Liver (tissue), 9 donors: ENCODE results near the gene TMEM43. TPM values are rescaled to one million over a fixed set of nuclear protein-coding genes. Genes with fewer than 3 reads are reported as not detected.
A peak's percentile ranks its signal among the peaks of the same experiment; 100 is the strongest.

Source experiments
- DNase-seq: peaks from one replicate; pipeline ENCODE4 v3.0.0-alpha.2; 2017; ENCODE audit warnings: low spot score
- H3K27ac ChIP-seq, 2 donors: one replicate each; pipeline ENCODE4 v1.7.0; 2013; ENCODE audit warnings: inconsistent platforms in 2 of 2, low read length in 2 of 2, control low read depth in 1 of 2, low read depth in 1 of 2, mild to moderate bottlenecking in 1 of 2
- H3K27me3 ChIP-seq, 4 donors: one replicate each; pipeline versions ENCODE4 v1.6.1 to v1.7.0; 2013; ENCODE audit warnings: low read length in 3 of 4, inconsistent platforms in 1 of 4, mild to moderate bottlenecking in 1 of 4, moderate library complexity in 1 of 4; ENCODE audit not compliant: control insufficient read depth in 4 of 4, insufficient read depth in 4 of 4
- H3K36me3 ChIP-seq, 4 donors: one replicate each; pipeline versions ENCODE4 v1.6.1 to v1.7.0; 2013; ENCODE audit warnings: low read length in 3 of 4, mild to moderate bottlenecking in 3 of 4, low read depth in 1 of 4, moderate library complexity in 1 of 4; ENCODE audit not compliant: control insufficient read depth in 4 of 4, insufficient read depth in 3 of 4
- H3K4me1 ChIP-seq, 4 donors: one replicate each; pipeline versions ENCODE4 v1.6.1 to v1.7.0; 2013; ENCODE audit warnings: low read length in 3 of 4, mild to moderate bottlenecking in 3 of 4, moderate library complexity in 1 of 4; ENCODE audit not compliant: control insufficient read depth in 4 of 4, insufficient read depth in 4 of 4
- H3K4me3 ChIP-seq, 3 donors: one replicate each; pipeline versions ENCODE4 v1.6.1 to v1.7.0; 2013; ENCODE audit warnings: low read length in 3 of 3, control low read depth in 1 of 3, low read depth in 1 of 3, mild to moderate bottlenecking in 1 of 3
- H3K9ac ChIP-seq, 2 donors: one replicate each; pipeline ENCODE4 v1.7.0; 2013; ENCODE audit warnings: low read length in 2 of 2, mild to moderate bottlenecking in 2 of 2, moderate library complexity in 2 of 2, control low read depth in 1 of 2, low read depth in 1 of 2
- H3K9me3 ChIP-seq, 4 donors: one replicate each; pipeline versions ENCODE4 v1.6.1 to v1.7.0; 2013; ENCODE audit warnings: low read length in 3 of 4; ENCODE audit not compliant: control insufficient read depth in 4 of 4
- ATF3 ChIP-seq: IDR thresholded peaks from 2 replicates; pipeline ENCODE4 v1.6.1; 2016; ENCODE audit warnings: antibody characterized with exemption
- CTCF ChIP-seq: fragments of 150-350 bp; IDR thresholded peaks from 2 replicates; pipeline ENCODE4 v1.5.1; 2017; ENCODE audit warnings: improper control_type of control experiment, low read depth, low read length; ENCODE audit not compliant: missing input control
- EGR1 ChIP-seq, 2 donors: IDR thresholded peaks; 2 replicates each; pipeline ENCODE4 v1.6.1; 2016 to 2018; ENCODE audit warnings: antibody characterized with exemption in 2 of 2, low read depth in 2 of 2
- FOXA1 ChIP-seq: IDR thresholded peaks from 2 replicates; pipeline ENCODE4 v1.6.1; 2016; ENCODE audit warnings: antibody characterized with exemption
- FOXA2 ChIP-seq: IDR thresholded peaks from 2 replicates; pipeline ENCODE4 v1.6.1; 2016; ENCODE audit warnings: antibody characterized with exemption
- GABPA ChIP-seq, 2 donors: IDR thresholded peaks in 1 of 2; conservative IDR thresholded peaks in 1 of 2; 2 replicates each; pipeline ENCODE4 v1.6.1; 2016; ENCODE audit warnings: antibody characterized with exemption in 2 of 2, mild to moderate bottlenecking in 1 of 2, moderate library complexity in 1 of 2
- HNF4A ChIP-seq, 2 donors: conservative IDR thresholded peaks; 2 replicates each; pipeline ENCODE4 v1.6.1; 2016; ENCODE audit warnings: antibody characterized with exemption in 2 of 2, mild to moderate bottlenecking in 2 of 2
- HNF4G ChIP-seq: IDR thresholded peaks from 2 replicates; pipeline ENCODE4 v1.6.1; 2016; ENCODE audit warnings: antibody characterized with exemption
- MAX ChIP-seq: IDR thresholded peaks from 2 replicates; pipeline ENCODE4 v1.6.1; 2016; ENCODE audit warnings: antibody characterized with exemption
- NR2F2 ChIP-seq: IDR thresholded peaks from 2 replicates; pipeline ENCODE4 v1.6.1; 2016; ENCODE audit warnings: antibody characterized with exemption
- RAD21 ChIP-seq, 2 donors: IDR thresholded peaks; 2 replicates each; pipeline ENCODE4 v1.6.1; 2016; ENCODE audit warnings: antibody characterized with exemption in 2 of 2, mild to moderate bottlenecking in 2 of 2
- RXRA ChIP-seq, 2 donors: IDR thresholded peaks; 2 replicates each; pipeline ENCODE4 v1.6.1; 2017 to 2018; ENCODE audit warnings: antibody characterized with exemption in 2 of 2, mild to moderate bottlenecking in 1 of 2
- TAF1 ChIP-seq: conservative IDR thresholded peaks from 2 replicates; pipeline ENCODE4 v1.6.1; 2016; ENCODE audit warnings: antibody characterized with exemption, mild to moderate bottlenecking
- YY1 ChIP-seq: IDR thresholded peaks from 2 replicates; pipeline ENCODE4 v1.6.1; 2016; ENCODE audit warnings: antibody characterized with exemption, mild to moderate bottlenecking
- WGBS: extraction: QIAGEN DNeasy Blood & Tissue Kit; methylation state at CpG from one replicate; pipeline ENCODE4 v1.1.7; 2013; 5-methylcytosine and 5-hydroxymethylcytosine counted together
- polyA plus RNA-seq, 2 donors: library from polyadenylated mRNA; stranded (reverse) in 1 of 2; unstranded in 1 of 2; fragments of 200-250 nt in 1 of 2; fragments of >200 nt in 1 of 2; fragmentation: Nextera tagmentation in 1 of 2; extraction: Ambion mirVana in 1 of 2; gene quantifications; one replicate each; pipeline versions ENCODE4 v1.2.1 to v1.2.3, GENCODE V29; 2013 to 2015
- total RNA-seq, 2 donors: library from RNA; depleted of rRNA; stranded (reverse); fragments of >200 nt; gene quantifications; one replicate each; pipeline ENCODE4 v1.2.3, GENCODE V29; 2014
- TF ChIP-seq, protein P1 (sequence below): IDR thresholded peaks from 2 replicates; pipeline ENCODE4 v1.6.1; 2016; ENCODE audit warnings: antibody characterized with exemption
- TF ChIP-seq, protein P2 (sequence below): IDR thresholded peaks from 2 replicates; pipeline ENCODE4 v1.6.1; 2016; ENCODE audit warnings: antibody characterized with exemption, mild to moderate bottlenecking
- donor health status: healthy.
- donor health status: healthy.
- donor health status: healthy.
- donor health status: healthy.
- donor health status: healthy.

Gene TMEM43
- total and polyA plus RNA-seq, 4 donors = 7.4 to 15.1 (median 13.5) TPM

- Histone ChIP-seq H3K4me3 (no peak overlapping the region), H3K27me3 (no peaks in the 10 kb centered on the region), H3K9ac (no peak overlapping the region), H3K27ac (no peak overlapping the region), H3K9me3 (no peaks in the 10 kb centered on the region), H3K4me1 (peaks cover 21 to 85% (median 72%) of the 10 kb centered on the region in 4 donors), H3K36me3 (peaks cover 0 to 15% (median 10%) of the 10 kb centered on the region in 4 donors)
- 91% methylated on average over 5 of the region's 5 CpGs for WGBS
- DNase-seq = no peak
- no peak for TF ChIP-seq TAF1
- TF ChIP-seq HNF4A (conservative IDR thresholded peaks at IDR 0.05) = no peak
- TF ChIP-seq MAX = no peak
- no peak for TF ChIP-seq EGR1 (IDR thresholded peaks at IDR 0.05; ENCODE audit: low read depth in 2 of 2)
- TF ChIP-seq NR2F2 = no peak
Measured at GRCh38 chr3:14139771-14140170, 14.9 kb downstream of the TMEM43 start.

GRCh38 chr3:14140668-14141067, 15.8 kb downstream of the TMEM43 start:
- WGBS = 81% methylated on average over 2 of the region's 2 CpGs
- DNase-seq = no peak
- H3K4me1 ChIP-seq = peaks cover 22 to 93% (median 80%) of the 10 kb centered on the region in 4 donors

DNA sequence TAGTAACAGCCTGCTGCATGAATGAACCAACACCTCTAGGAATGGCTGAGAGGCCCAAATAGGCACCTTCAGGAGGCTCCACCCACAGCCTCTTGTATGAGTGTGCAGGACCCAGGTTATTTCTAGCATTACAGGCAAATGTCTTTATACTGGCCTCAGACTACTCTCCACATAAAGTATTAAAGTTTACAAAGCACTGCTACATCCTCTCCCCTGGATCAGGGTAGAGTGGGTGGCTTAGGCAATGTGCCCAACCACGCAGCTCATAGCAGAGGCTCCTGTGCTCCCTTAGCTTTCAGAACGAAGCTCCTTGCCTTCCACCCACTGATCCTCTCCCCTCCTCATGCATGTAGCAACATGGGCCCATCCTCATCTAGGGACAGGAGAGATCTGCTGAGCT, 16.3 kb downstream of the TMEM43 start:
- WGBS = 63% methylated on average over 2 of the region's 2 CpGs
- no peaks in the 10 kb centered on the region for H3K27me3 ChIP-seq
- no peaks in the 10 kb centered on the region for H3K9me3 ChIP-seq
- H3K4me1 ChIP-seq = peaks cover 22 to 92% (median 79%) of the 10 kb centered on the region in 4 donors
- peak overlapping the region; percentile 60 to 72 for H3K27ac ChIP-seq
- TF ChIP-seq, protein P1, sequence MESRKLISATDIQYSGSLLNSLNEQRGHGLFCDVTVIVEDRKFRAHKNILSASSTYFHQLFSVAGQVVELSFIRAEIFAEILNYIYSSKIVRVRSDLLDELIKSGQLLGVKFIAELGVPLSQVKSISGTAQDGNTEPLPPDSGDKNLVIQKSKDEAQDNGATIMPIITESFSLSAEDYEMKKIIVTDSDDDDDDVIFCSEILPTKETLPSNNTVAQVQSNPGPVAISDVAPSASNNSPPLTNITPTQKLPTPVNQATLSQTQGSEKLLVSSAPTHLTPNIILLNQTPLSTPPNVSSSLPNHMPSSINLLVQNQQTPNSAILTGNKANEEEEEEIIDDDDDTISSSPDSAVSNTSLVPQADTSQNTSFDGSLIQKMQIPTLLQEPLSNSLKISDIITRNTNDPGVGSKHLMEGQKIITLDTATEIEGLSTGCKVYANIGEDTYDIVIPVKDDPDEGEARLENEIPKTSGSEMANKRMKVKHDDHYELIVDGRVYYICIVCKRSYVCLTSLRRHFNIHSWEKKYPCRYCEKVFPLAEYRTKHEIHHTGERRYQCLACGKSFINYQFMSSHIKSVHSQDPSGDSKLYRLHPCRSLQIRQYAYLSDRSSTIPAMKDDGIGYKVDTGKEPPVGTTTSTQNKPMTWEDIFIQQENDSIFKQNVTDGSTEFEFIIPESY = no peak
- TF ChIP-seq EGR1 (IDR thresholded peaks at IDR 0.05; ENCODE audit: low read depth in 2 of 2) (no peak), HNF4G (no peak), MAX (no peak), ATF3 (no peak), YY1 (no peak), HNF4A (conservative IDR thresholded peaks at IDR 0.05) (no peak), GABPA (IDR thresholded peaks at IDR 0.05 in 1 of 2, conservative IDR thresholded peaks at IDR 0.05 in 1 of 2) (no peak), CTCF (no peak), RAD21 (IDR thresholded peaks at IDR 0.05) (no peak), RXRA (IDR thresholded peaks at IDR 0.05) (no peak), TAF1 (no peak), FOXA2 (no peak), FOXA1 (no peak)
- TF ChIP-seq, protein P2, sequence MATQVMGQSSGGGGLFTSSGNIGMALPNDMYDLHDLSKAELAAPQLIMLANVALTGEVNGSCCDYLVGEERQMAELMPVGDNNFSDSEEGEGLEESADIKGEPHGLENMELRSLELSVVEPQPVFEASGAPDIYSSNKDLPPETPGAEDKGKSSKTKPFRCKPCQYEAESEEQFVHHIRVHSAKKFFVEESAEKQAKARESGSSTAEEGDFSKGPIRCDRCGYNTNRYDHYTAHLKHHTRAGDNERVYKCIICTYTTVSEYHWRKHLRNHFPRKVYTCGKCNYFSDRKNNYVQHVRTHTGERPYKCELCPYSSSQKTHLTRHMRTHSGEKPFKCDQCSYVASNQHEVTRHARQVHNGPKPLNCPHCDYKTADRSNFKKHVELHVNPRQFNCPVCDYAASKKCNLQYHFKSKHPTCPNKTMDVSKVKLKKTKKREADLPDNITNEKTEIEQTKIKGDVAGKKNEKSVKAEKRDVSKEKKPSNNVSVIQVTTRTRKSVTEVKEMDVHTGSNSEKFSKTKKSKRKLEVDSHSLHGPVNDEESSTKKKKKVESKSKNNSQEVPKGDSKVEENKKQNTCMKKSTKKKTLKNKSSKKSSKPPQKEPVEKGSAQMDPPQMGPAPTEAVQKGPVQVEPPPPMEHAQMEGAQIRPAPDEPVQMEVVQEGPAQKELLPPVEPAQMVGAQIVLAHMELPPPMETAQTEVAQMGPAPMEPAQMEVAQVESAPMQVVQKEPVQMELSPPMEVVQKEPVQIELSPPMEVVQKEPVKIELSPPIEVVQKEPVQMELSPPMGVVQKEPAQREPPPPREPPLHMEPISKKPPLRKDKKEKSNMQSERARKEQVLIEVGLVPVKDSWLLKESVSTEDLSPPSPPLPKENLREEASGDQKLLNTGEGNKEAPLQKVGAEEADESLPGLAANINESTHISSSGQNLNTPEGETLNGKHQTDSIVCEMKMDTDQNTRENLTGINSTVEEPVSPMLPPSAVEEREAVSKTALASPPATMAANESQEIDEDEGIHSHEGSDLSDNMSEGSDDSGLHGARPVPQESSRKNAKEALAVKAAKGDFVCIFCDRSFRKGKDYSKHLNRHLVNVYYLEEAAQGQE = no peak
- H3K36me3 ChIP-seq = peaks cover 0 to 8% (median 5%) of the 10 kb centered on the region in 4 donors
- DNase-seq = no peak
- no peak overlapping the region for H3K4me3 ChIP-seq
- no peak overlapping the region for H3K9ac ChIP-seq

More at GRCh38 chr3:14140668-14141067, 15.8 kb downstream of the TMEM43 start:
- no peaks in the 10 kb centered on the region for H3K9me3 ChIP-seq
- H3K27ac ChIP-seq = peak overlapping the region in 1 of 2 donors; percentile 60
- peaks cover 0 to 10% (median 4%) of the 10 kb centered on the region in 4 donors for H3K36me3 ChIP-seq
- H3K27me3 ChIP-seq = no peaks in the 10 kb centered on the region
- H3K4me3 ChIP-seq = no peak overlapping the region
- H3K9ac ChIP-seq = no peak overlapping the region
- TF ChIP-seq FOXA1 (no peak), ATF3 (no peak)
